PC-3 (cell line): ENCODE measurements around the gene PRR23B. TPM values are rescaled to one million over a fixed set of nuclear protein-coding genes. Genes with fewer than 3 reads are reported as not detected.
"Not testable (repeated sequence)": the region's sequence is repeated elsewhere in the genome, so short reads cannot be mapped to it uniquely, and the experiment has no call there.

ENCODE experiments used
- ATAC-seq: fragments of 200-7000 bp; cut with Tn5 transposase; 2 replicates; pipeline ENCODE4 v1.9.1; 2020; ENCODE audit warnings: mild to moderate bottlenecking, moderate library complexity
- BruUV-seq: library from RNA; stranded (reverse); fragments of 400-500 nt; replicated peaks from 2 replicates; lab custom pipeline; 2021; lab: Mats Ljungman, UMichigan
- CTCF ChIA-PET: fragments of 300-600 bp; sonication (Branson Sonifier 250); formaldehyde crosslinking; loops from one replicate; lab custom pipeline; 2022; ENCODE audit warnings: antibody characterized with exemption; lab: Charles Lee
- POLR2A ChIA-PET: fragments of 300-600 bp; sonication (Branson Sonifier 250); formaldehyde crosslinking; loops from one replicate; lab custom pipeline; 2022; ENCODE audit warnings: antibody characterized with exemption; ENCODE audit not compliant: unreplicated experiment; lab: Charles Lee
- DNase-seq: peaks from one replicate; pipeline ENCODE4 v3.0.0-alpha.2; 2015
- H2AFZ ChIP-seq: fragments of 300-600 bp; sonication (generic); 2 replicates; pipeline ENCODE4 v1.6.0; 2016; ENCODE audit warnings: antibody characterized with exemption, low read length
- H3F3A ChIP-seq: fragments of 300-600 bp; sonication (generic); one replicate; pipeline ENCODE4 v1.6.0; 2017; ENCODE audit warnings: antibody characterized with exemption, low read length, control low read depth, mild to moderate bottlenecking; ENCODE audit not compliant: unreplicated experiment
- H3K27ac ChIP-seq: fragments of 300-600 bp; sonication (generic); 2 replicates; pipeline ENCODE4 v1.5.1; 2016; ENCODE audit warnings: mild to moderate bottlenecking, low read length
- H3K27me3 ChIP-seq: fragments of 300-600 bp; sonication (generic); 2 replicates; pipeline ENCODE4 v1.6.1; 2016; ENCODE audit warnings: low read length, mixed read lengths
- H3K36me3 ChIP-seq: fragments of 300-600 bp; sonication (generic); 2 replicates; pipeline ENCODE4 v1.6.1; 2016; ENCODE audit warnings: low read depth, mixed run types, low read length, mixed read lengths
- H3K4me1 ChIP-seq: fragments of 300-600 bp; sonication (generic); 2 replicates; pipeline ENCODE4 v1.5.1; 2016; ENCODE audit warnings: low read length; ENCODE audit not compliant: insufficient read depth
- H3K4me2 ChIP-seq: fragments of 300-600 bp; sonication (generic); 2 replicates; pipeline ENCODE4 v1.6.0; 2016; ENCODE audit warnings: low read length
- H3K4me3 ChIP-seq: fragments of 300-600 bp; sonication (generic); 2 replicates; pipeline ENCODE4 v1.5.1; 2016; ENCODE audit warnings: mild to moderate bottlenecking, low read length, mixed read lengths
- H3K79me2 ChIP-seq: fragments of 300-600 bp; sonication (generic); 2 replicates; pipeline ENCODE4 v1.6.1; 2017; ENCODE audit warnings: low read length, mixed read lengths
- H3K9ac ChIP-seq: fragments of 300-600 bp; sonication (generic); 2 replicates; pipeline ENCODE4 v1.6.0; 2016; ENCODE audit warnings: mild to moderate bottlenecking, low read length
- H3K9me2 ChIP-seq: fragments of 300-600 bp; sonication (generic); replicated peaks from 2 replicates; pipeline ENCODE4 v1.6.1; 2016; ENCODE audit warnings: mixed run types, low read length, mixed read lengths
- H3K9me3 ChIP-seq: fragments of 300-600 bp; sonication (generic); 2 replicates; pipeline ENCODE4 v1.6.1; 2016; ENCODE audit warnings: low read length, mixed read lengths
- H4K20me1 ChIP-seq: fragments of 300-600 bp; sonication (generic); 2 replicates; pipeline ENCODE4 v1.6.1; 2016; ENCODE audit warnings: low read length, mixed read lengths
- EZH2 ChIP-seq: fragments of 300-600 bp; sonication (generic); IDR thresholded peaks from one replicate; pipeline ENCODE4 v1.6.1; 2017; ENCODE audit warnings: antibody characterized with exemption, mild to moderate bottlenecking, low read length; ENCODE audit not compliant: unreplicated experiment
- EZH2phosphoT487 ChIP-seq: fragments of 300-600 bp; sonication (generic); IDR thresholded peaks from 2 replicates; pipeline ENCODE4 v1.6.1; 2018; ENCODE audit warnings: mild to moderate bottlenecking, antibody characterized with exemption, low read length, borderline replicate concordance
- intact Hi-C: fragments of 100-400 bp; cut with micrococcal nuclease; formaldehyde crosslinking; loops from 2 replicates; pipeline ENCODE4 v1.9.0; 2023
- total RNA-seq: library from RNA; depleted of rRNA; stranded (reverse); fragments of >200 nt; gene quantifications from 2 replicates; pipeline ENCODE4 v1.2.3, GENCODE V29; 2014
- TF ChIP-seq, protein P1 (sequence below): fragments of 300-600 bp; sonication (generic); conservative IDR thresholded peaks from 2 replicates; pipeline ENCODE4 v1.5.1; 2017; ENCODE audit warnings: antibody characterized with exemption, low read depth, mild to moderate bottlenecking, low read length

The PRR23B gene
- total RNA-seq, 1 experiment from 2014 or later, result not detected

DNA sequence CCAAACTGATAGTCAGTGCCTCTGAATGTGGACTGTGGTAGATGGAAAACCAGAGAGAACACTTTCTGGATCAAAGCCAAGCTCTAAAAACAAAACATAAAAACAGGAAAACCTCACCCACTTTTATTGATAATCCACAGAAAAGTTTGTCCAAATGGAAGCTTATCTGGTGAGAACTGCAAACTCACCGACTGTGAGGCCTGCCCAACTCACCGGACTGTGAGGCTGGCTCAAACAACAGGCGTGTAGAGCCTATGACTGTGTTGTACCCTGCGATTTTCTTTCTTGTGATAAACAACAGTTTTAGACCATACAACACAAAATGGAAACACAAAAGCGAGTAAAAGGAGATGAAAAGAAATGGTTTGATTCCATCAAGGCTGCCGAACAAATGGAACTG, 16.8 kb upstream of the PRR23B start:
- H4K20me1 ChIP-seq, result no peaks in the 10 kb centered on the region
- ATAC-seq (no peak), DNase-seq (no peak)
- H3K4me2 ChIP-seq, result no peak overlapping the region
- H3K9me3 ChIP-seq, result no peaks in the 10 kb centered on the region
- no peak overlapping the region for H3K4me3 ChIP-seq
- no TSS peak for BruUV-seq
- intact Hi-C loops, result loop anchor here (10.0 kb wide), 1 partner anchor 103 kb away; no protein-coding TSS in a partner anchor
- H2AFZ ChIP-seq, result no peak overlapping the region
- peaks cover 17% of the 10 kb centered on the region for H3K27me3 ChIP-seq
- no peaks in the 10 kb centered on the region for H3K9me2 ChIP-seq
- TF ChIP-seq EZH2phosphoT487, result no peak
- no peak for TF ChIP-seq EZH2
- TF ChIP-seq, protein P1, sequence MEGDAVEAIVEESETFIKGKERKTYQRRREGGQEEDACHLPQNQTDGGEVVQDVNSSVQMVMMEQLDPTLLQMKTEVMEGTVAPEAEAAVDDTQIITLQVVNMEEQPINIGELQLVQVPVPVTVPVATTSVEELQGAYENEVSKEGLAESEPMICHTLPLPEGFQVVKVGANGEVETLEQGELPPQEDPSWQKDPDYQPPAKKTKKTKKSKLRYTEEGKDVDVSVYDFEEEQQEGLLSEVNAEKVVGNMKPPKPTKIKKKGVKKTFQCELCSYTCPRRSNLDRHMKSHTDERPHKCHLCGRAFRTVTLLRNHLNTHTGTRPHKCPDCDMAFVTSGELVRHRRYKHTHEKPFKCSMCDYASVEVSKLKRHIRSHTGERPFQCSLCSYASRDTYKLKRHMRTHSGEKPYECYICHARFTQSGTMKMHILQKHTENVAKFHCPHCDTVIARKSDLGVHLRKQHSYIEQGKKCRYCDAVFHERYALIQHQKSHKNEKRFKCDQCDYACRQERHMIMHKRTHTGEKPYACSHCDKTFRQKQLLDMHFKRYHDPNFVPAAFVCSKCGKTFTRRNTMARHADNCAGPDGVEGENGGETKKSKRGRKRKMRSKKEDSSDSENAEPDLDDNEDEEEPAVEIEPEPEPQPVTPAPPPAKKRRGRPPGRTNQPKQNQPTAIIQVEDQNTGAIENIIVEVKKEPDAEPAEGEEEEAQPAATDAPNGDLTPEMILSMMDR, result no peak
- no peaks in the 10 kb centered on the region for H3K36me3 ChIP-seq
- H3K79me2 ChIP-seq, result no peaks in the 10 kb centered on the region
- CTCF ChIA-PET, result no interaction called here
- no peaks in the 10 kb centered on the region for H3F3A ChIP-seq
- H3K4me1 ChIP-seq, result no peaks in the 10 kb centered on the region
- H3K9ac ChIP-seq, result no peak overlapping the region
- H3K27ac ChIP-seq, result no peak overlapping the region
- POLR2A ChIA-PET, result no interaction called here

DNA sequence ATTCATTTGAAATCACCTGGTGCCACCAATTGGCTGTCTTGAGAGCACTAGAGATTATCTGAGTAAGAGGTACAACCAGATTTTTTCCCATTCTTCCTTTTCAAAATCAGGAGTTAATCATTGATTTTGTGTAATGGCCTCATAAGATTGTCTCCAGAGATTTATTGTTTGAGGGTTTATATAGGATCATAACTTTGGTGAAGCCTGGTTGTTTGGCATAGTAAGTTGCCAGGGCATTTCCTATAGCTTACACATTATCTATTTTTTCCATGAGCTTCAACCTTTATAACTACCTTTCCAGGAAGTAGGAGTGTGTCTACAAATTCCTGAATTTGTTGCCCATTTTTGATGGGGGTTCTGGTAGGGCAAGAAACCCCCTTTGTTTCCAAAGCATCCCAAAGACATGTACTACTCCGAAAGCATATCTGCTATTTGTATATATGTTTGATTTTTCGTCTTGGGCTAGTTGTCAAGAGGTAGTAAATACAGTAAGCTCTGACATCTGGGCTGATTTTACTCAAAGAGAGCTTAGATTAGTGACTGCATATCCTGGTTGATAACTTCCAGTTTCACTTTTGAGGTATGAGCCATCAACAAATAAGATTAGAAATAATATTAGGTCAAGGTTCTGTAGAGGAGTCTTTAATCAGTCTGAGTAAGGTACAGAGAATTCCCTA, 11.7 kb upstream of the PRR23B start:
- Histone ChIP-seq H4K20me1 (no peaks in the 10 kb centered on the region), H3K36me3 (no peaks in the 10 kb centered on the region), H3K9me3 (no peaks in the 10 kb centered on the region), H3K4me2 (no peak overlapping the region), H3K9ac (no peak overlapping the region), H2AFZ (no peak overlapping the region), H3F3A (no peaks in the 10 kb centered on the region), H3K27ac (no peak overlapping the region), H3K4me3 (no peak overlapping the region), H3K27me3 (peaks cover 17% of the 10 kb centered on the region; the same call in 1 of the 2 replicates), H3K9me2 (no peaks in the 10 kb centered on the region), H3K79me2 (no peaks in the 10 kb centered on the region), H3K4me1 (no peaks in the 10 kb centered on the region)
- TF ChIP-seq EZH2 (no peak), EZH2phosphoT487 (no peak)
- TF ChIP-seq, protein P1, result no peak
- ATAC-seq (no peak), DNase-seq (no peak)
- BruUV-seq, result no TSS peak
- intact Hi-C loops, result loop anchor here (10.0 kb wide), 1 partner anchor 98 kb away; no protein-coding TSS in a partner anchor
- ChIA-PET CTCF (no interaction called here), POLR2A (no interaction called here)

DNA sequence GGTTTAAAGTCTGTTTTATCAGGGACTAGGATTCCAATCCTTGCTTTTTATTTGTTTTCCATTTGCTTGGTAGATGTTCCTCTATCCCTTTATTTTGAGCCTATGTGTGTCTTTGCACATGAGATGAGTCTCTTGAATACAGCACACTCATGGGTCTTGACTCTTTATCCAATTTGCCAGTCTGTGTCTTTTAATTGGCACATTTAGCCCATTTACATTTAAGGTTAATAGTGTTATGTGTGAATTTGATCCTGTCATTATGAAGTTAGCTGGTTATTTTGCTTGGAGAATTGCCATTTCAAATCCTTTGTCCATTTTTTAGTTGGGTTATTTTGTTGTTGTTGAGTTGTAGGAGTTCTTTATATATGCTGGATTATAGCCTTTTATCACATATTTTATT, 9.8 kb upstream of the PRR23B start:
- POLR2A ChIA-PET, CTCF ChIA-PET, H3K9me3 ChIP-seq, H3K27ac ChIP-seq, H2AFZ ChIP-seq, H3K79me2 ChIP-seq, H3K4me2 ChIP-seq, H3K9ac ChIP-seq, H4K20me1 ChIP-seq, DNase-seq, H3K4me1 ChIP-seq, ATAC-seq, H3F3A ChIP-seq, H3K36me3 ChIP-seq, H3K9me2 ChIP-seq, H3K4me3 ChIP-seq, BruUV-seq: not testable (repeated sequence)
- intact Hi-C loops, result loop anchor here (10.0 kb wide), 1 partner anchor 96 kb away; no protein-coding TSS in a partner anchor
- peaks cover 12% of the 10 kb centered on the region; the same call in 1 of the 2 replicates for H3K27me3 ChIP-seq
